Measurements from ENCODE around the gene DIO3.

The DIO3 gene

GRCh38 chr14:101600336-101600890 lies 39.1 kb downstream of the DIO3 start:
- no peak for FAIRE-seq

DNA sequence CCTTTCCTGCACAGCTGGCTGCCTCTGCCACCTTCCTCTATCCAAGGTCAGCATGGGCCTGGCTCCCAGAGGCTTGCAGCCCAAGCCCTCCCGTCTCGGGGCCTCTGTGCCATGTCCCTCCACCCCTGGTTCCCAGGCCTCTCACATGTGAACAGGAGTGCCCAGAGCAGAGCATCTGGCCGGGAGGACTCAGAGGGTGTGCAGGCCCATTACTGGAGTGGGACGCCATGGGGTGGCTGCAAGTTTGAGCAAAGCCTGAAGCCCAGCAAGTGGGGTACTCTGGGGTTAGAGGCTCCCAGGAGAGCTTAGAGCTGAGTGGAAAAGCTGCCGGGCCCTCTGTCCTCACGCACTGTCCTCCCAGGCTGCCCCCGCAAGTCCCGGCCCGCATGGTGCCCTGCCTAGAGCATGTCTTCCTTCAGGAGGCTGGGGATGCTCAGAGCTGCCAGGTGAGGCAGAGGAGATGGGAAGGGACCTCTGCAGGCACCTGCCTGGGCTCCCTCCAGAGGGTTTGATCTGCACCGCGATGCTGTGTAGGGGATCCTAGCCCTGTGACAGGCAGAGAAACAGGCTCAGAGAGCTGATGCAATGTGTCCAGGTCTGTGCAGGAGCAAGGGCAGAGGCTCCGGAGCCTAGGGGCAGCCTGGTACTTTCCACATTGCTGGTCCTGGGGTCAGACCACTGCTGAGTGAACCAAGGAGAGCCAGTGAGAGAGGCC lies 39.8 kb downstream of the DIO3 start:
- no peak for FAIRE-seq

DNA sequence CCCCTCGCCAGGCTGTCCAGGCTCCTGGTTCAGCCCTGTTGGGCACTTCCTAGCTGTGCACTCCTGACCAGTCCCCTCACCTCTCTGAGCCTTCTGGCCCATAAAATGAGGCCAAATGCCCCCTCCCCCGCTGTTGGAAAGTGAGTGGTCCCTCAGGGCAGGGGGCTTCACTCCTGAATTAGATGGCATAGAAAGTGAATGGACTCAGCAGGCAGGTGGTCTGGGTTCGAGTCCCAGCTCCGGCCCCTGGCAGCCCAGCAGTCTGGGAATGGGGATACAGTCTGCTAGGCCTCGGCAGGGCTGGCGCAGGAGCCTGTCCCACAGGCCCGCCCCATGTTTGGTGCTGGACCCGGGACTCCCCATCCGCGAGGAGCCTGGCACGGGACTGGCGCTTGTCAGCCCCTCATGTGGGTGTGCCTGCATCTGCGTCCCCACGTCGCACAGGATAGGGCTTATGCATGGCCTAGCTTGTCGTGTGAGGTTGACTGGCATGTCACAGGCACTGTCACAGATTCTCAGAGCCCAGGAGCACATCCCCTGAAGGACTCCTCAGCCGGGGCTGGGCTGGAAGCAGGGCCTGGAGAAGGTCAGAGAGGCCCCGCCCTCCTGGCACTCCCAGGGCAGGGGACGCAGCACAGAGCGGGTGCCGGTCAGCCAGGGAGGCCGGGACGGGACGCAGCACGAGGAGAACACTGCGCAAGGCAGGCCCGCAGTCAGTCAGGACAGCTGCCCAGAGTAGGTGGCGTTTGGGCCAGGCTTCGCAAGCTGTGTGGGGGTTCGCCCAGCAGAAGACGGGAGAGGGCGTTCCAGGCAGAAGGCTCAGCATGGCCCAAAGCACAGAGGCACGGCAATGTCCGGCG lies 40.5 kb downstream of the DIO3 start:
- no peak for FAIRE-seq

GRCh38 chr14:101602466-101602840 lies 41.2 kb downstream of the DIO3 start:
- no peak for FAIRE-seq

DNA sequence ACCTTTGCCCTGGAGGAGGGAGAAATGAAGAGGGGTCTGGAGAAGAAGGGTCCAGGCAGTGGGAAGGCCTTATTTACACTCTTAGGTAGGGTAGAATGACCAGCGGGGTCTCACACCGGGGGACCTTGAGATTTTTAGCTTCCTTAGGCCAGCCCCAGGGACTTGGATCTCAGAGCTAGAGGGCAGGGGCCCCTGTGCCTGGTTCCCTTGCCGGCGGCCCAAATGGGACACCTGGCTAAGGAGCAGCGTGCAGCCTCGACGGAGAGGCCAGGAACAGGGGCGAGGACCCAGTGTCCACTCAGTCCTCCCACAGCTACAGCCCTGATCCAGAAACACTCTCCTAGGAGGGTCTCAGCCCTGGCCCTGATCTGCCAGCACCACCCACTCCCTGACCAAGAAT lies 41.8 kb downstream of the DIO3 start:
- no peak for FAIRE-seq

GRCh38 chr14:101604228-101604934 lies 43.1 kb downstream of the DIO3 start:
- no peak for FAIRE-seq

- FAIRE-seq, result no peak
Measured at GRCh38 chr14:101604935-101605780, 43.9 kb downstream of the DIO3 start.

DNA sequence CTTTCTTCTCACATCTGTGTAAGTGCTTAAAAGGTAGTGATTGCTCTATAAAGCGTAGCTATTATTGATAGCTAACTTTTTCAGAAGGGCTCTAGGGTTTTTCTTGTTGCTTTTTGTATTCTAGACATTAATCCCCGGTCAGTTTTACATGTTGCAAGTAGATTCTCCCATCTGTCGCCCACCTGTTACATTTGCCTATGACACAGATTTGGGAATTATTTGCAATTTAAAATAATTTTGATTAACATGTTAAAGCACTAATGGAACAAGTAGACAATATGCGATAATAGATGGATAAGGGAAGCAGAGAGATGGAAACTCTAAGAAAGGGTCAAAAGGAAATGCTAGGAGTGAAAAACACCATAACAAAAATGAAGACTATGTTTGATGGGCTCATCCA lies 44.5 kb downstream of the DIO3 start:
- FAIRE-seq, result no peak
